Mesenchymal stem cell (in vitro differentiated cells and primary cell): ENCODE data around the gene DOK7.

Experiments
- DNase-seq: peaks from one replicate; pipeline ENCODE4 v3.0.0-alpha.2; 2013
- H2AFZ ChIP-seq: one replicate; pipeline ENCODE4 v1.6.1; 2013; ENCODE audit warnings: low read depth, mild to moderate bottlenecking, control low read depth, inconsistent platforms, low read length, moderate library complexity
- H2AK5ac ChIP-seq: 2 replicates; pipeline ENCODE4 v1.6.1; 2013; ENCODE audit warnings: low read length, moderate library complexity, mild to moderate bottlenecking, inconsistent platforms; ENCODE audit not compliant: severe bottlenecking
- H2BK120ac ChIP-seq: one replicate; pipeline ENCODE4 v1.6.1; 2013; ENCODE audit warnings: low read depth, mild to moderate bottlenecking, inconsistent platforms, low read length, moderate library complexity
- H2BK12ac ChIP-seq, 2 experiments: one replicate each; pipeline ENCODE4 v1.6.1; 2013; ENCODE audit warnings: inconsistent platforms in 2 of 2, low read length in 2 of 2, mild to moderate bottlenecking in 2 of 2, moderate library complexity in 2 of 2, control low read depth in 1 of 2
- H2BK15ac ChIP-seq: one replicate; pipeline ENCODE4 v1.6.1; 2013; ENCODE audit warnings: mild to moderate bottlenecking, low read depth, inconsistent platforms; ENCODE audit not compliant: poor library complexity, severe bottlenecking
- H2BK5ac ChIP-seq: 2 replicates; pipeline ENCODE4 v1.6.1; 2013; ENCODE audit warnings: low read depth, mild to moderate bottlenecking, low read length, control low read depth, inconsistent platforms; ENCODE audit not compliant: poor library complexity, severe bottlenecking
- H3K14ac ChIP-seq, 2 experiments: one replicate each; pipeline ENCODE4 v1.6.1; 2013; ENCODE audit warnings: inconsistent platforms in 2 of 2, low read length in 2 of 2, control low read depth in 1 of 2, mild to moderate bottlenecking in 1 of 2, moderate library complexity in 1 of 2
- H3K18ac ChIP-seq, 2 experiments: one replicate each; pipeline ENCODE4 v1.6.1; 2013; ENCODE audit warnings: inconsistent platforms in 2 of 2, low read length in 2 of 2, control low read depth in 1 of 2, low read depth in 1 of 2, mild to moderate bottlenecking in 1 of 2
- H3K23ac ChIP-seq, 2 experiments: one replicate each; pipeline ENCODE4 v1.6.1; 2013; ENCODE audit warnings: inconsistent platforms in 2 of 2, low read length in 2 of 2, mild to moderate bottlenecking in 2 of 2, moderate library complexity in 2 of 2, control low read depth in 1 of 2
- H3K27ac ChIP-seq: 2 replicates; pipeline ENCODE4 v1.5.1; 2013; ENCODE audit warnings: mild to moderate bottlenecking, moderate library complexity, low read length, control low read depth, inconsistent platforms; ENCODE audit not compliant: poor library complexity, severe bottlenecking
- H3K27me3 ChIP-seq, 2 experiments: 2 replicates each; pipeline versions ENCODE4 v1.6.1 to v1.7.0; 2013; ENCODE audit warnings: low read length in 2 of 2, mild to moderate bottlenecking in 2 of 2, moderate library complexity in 2 of 2, control low read depth in 1 of 2, inconsistent platforms in 1 of 2; ENCODE audit not compliant: control insufficient read depth in 1 of 2, insufficient read depth in 1 of 2
- H3K36me3 ChIP-seq, 2 experiments: 2 replicates each; pipeline versions ENCODE4 v1.6.1 to v1.7.0; 2013; ENCODE audit warnings: low read length in 2 of 2, control low read depth in 1 of 2, inconsistent platforms in 1 of 2, low read depth in 1 of 2, mild to moderate bottlenecking in 1 of 2; ENCODE audit not compliant: insufficient read depth in 2 of 2, control insufficient read depth in 1 of 2
- H3K4ac ChIP-seq, 2 experiments: one replicate each; pipeline ENCODE4 v1.6.1; 2013; ENCODE audit warnings: inconsistent platforms in 2 of 2, low read length in 2 of 2, mild to moderate bottlenecking in 2 of 2, moderate library complexity in 2 of 2, control low read depth in 1 of 2, low read depth in 1 of 2
- H3K4me1 ChIP-seq: 2 replicates; pipeline ENCODE4 v1.6.1; 2013; ENCODE audit warnings: low read depth, low read length, control low read depth; ENCODE audit not compliant: control insufficient read depth, insufficient read depth
- H3K4me2 ChIP-seq: 2 replicates; pipeline ENCODE4 v1.6.1; 2013; ENCODE audit warnings: low read length, mild to moderate bottlenecking, inconsistent platforms; ENCODE audit not compliant: poor library complexity, severe bottlenecking
- H3K4me3 ChIP-seq, 2 experiments: 2 replicates each; pipeline versions ENCODE4 v1.5.1 to v1.7.0; 2013; ENCODE audit warnings: low read length in 2 of 2, mild to moderate bottlenecking in 2 of 2, control low read depth in 1 of 2, low read depth in 1 of 2; ENCODE audit not compliant: insufficient read depth in 1 of 2
- H3K79me1 ChIP-seq: replicated peaks from 2 replicates; pipeline ENCODE4 v1.6.1; 2013; ENCODE audit warnings: mild to moderate bottlenecking, control low read depth, low read length, inconsistent platforms; ENCODE audit not compliant: poor library complexity, severe bottlenecking
- H3K9ac ChIP-seq: 2 replicates; pipeline ENCODE4 v1.7.0; 2013; ENCODE audit warnings: mild to moderate bottlenecking, low read length, moderate library complexity
- H3K9me3 ChIP-seq: 2 replicates; pipeline ENCODE4 v1.7.0; 2013; ENCODE audit warnings: mild to moderate bottlenecking, low read length; ENCODE audit not compliant: control insufficient read depth
- H4K8ac ChIP-seq: one replicate; pipeline ENCODE4 v1.6.1; 2013; ENCODE audit warnings: inconsistent platforms, mild to moderate bottlenecking, low read length, moderate library complexity
- H4K91ac ChIP-seq: one replicate; pipeline ENCODE4 v1.6.1; 2013; ENCODE audit warnings: mild to moderate bottlenecking, low read length, inconsistent platforms
- WGBS: methylation state at CpG from one replicate; pipeline ENCODE4 v1.1.7; 2013; ENCODE audit warnings: mixed read lengths; 5-methylcytosine and 5-hydroxymethylcytosine counted together

The DOK7 gene

DNA sequence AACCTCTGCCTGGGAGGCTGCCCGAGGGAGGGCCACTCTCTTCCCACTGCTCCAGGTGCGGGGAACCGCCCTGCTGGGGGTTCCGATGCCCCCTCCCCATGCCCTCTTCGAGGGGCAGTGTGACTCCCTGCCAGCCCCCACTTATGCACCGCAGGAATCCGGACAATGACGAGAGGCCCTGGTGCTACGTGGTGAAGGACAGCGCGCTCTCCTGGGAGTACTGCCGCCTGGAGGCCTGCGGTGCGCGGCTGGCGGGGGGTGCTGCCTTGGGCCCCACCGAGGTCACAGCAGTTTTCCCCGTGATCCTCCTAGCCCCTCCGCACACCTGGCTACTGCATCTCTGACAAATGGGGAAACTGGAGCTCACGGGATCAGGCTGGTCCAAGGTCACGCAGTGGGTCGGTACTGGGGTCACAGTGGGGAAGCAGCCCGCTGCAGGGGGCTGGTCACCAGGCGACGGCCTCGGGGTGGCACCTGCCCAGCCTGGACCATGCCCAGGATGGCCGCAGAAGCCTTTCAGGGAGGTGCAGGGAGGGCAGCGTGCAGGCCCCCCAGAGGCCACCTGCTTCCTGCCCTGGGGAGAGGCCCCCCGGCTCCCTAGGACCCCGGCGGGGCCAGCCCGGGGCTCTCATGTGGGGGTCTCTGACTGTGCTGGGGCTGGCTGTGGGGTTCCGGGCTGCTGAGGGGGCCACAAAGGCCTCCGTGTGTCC, 17.8 kb upstream of the DOK7 start:
- no peak for DNase-seq
- H3K9me3 ChIP-seq = no peaks in the 10 kb centered on the region
- 85% methylated on average over 33 of the region's 34 CpGs for WGBS

DNA sequence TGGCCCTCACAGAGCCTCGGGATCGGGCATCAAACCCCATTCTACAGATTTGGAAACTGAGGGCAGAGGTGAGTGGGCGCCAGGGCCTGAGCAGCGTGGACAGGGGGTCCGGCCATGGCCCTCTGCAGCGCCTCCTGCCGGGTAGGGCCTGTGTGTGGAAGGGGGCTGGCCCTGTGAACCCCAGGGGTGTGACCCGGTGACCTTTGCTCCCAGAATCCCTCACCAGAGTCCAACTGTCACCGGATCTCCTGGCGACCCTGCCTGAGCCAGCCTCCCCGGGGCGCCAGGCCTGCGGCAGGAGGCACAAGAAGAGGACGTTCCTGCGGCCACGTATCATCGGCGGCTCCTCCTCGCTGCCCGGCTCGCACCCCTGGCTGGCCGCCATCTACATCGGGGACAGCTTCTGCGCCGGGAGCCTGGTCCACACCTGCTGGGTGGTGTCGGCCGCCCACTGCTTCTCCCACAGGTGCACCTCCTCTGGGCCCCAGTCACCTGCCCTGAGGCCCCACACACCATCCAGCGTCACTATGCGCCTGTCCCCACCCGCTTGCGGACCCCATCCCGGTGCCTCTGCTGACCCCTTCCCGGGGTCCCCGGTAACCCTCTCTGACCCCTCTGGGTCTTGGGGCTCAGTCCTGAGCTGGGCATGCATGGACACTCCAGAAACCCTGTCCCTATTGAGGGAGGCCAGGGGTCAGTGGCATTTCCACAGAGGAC, 17.1 kb upstream of the DOK7 start:
- Histone ChIP-seq H2AFZ (no peak overlapping the region), H4K8ac (no peak overlapping the region), H2BK120ac (no peak overlapping the region), H2BK15ac (no peak overlapping the region), H3K4me1 (peaks cover 26% of the 10 kb centered on the region), H3K9me3 (no peaks in the 10 kb centered on the region), H3K18ac (no peak overlapping the region), H3K36me3 (peaks cover 0 to 3% of the 10 kb centered on the region in 2 experiments), H3K14ac (no peak overlapping the region), H3K4me2 (no peak overlapping the region), H4K91ac (no peak overlapping the region), H3K27ac (no peak overlapping the region), H2BK5ac (no peak overlapping the region), H2AK5ac (no peak overlapping the region), H3K23ac (no peak overlapping the region), H3K79me1 (no peaks in the 10 kb centered on the region), H3K9ac (no peak overlapping the region), H3K27me3 (peaks cover 0 to 14% of the 10 kb centered on the region in 2 experiments), H2BK12ac (no peak overlapping the region), H3K4me3 (no peak overlapping the region), H3K4ac (no peak overlapping the region)
- WGBS = 95% methylated on average over 32 of the region's 34 CpGs
- DNase-seq = no peak

More for the DNA sequence above, 17.8 kb upstream of the DOK7 start:
- no peak overlapping the region for H4K8ac ChIP-seq
- H3K14ac ChIP-seq = no peak overlapping the region
- peaks cover 30% of the 10 kb centered on the region for H3K4me1 ChIP-seq
- no peaks in the 10 kb centered on the region for H3K79me1 ChIP-seq
- H3K9ac ChIP-seq = no peak overlapping the region
- H2AFZ ChIP-seq = no peak overlapping the region
- no peak overlapping the region for H2AK5ac ChIP-seq
- H2BK15ac ChIP-seq = no peak overlapping the region
- no peak overlapping the region for H4K91ac ChIP-seq
- H3K4me3 ChIP-seq = no peak overlapping the region
- H3K4ac ChIP-seq = no peak overlapping the region
- H2BK12ac ChIP-seq = no peak overlapping the region
- no peak overlapping the region for H3K4me2 ChIP-seq
- H3K27me3 ChIP-seq = peaks cover 0 to 14% of the 10 kb centered on the region in 2 experiments
- no peak overlapping the region for H3K18ac ChIP-seq
- H2BK120ac ChIP-seq = no peak overlapping the region
- peaks cover 0 to 3% of the 10 kb centered on the region in 2 experiments for H3K36me3 ChIP-seq
- no peak overlapping the region for H3K23ac ChIP-seq
- H2BK5ac ChIP-seq = no peak overlapping the region
- no peak overlapping the region for H3K27ac ChIP-seq

DNA sequence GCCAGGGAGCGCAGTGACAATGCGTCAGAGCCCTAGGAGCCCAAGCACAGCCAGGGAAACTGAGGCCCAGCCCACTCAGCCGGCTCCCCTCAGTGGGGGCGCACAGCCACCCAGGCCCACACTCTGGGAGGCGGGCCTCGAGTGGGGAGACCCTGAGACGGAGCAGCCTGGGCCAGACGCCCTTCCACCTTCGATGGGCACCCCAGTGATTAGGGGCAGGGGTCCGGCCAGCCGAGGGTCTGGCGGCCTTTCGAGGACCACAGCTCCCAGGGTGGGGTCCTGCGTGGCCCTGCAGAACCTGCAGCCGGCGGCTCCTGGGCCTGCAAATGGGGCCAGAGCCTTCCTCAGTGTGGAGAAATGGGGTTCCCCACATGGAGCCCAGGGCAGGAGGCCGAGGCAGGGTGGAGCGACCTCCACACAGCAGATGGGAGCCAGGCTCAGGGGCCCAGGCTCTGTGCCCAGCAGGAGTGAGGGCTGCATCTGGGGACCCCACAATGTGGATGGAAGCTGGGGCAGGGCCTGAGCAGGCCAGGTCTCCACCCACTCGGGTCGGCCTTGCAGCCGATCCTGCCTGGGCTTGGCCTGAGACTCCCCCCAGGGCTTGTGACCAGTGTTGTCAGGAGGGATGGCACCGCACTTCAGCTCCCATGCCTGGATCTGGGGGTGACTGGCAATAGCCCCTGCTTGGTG, 16.3 kb upstream of the DOK7 start:
- Histone ChIP-seq H3K4me3 (no peak overlapping the region), H2BK15ac (no peak overlapping the region), H3K9ac (no peak overlapping the region), H3K9me3 (no peaks in the 10 kb centered on the region), H3K4me1 (peaks cover 18% of the 10 kb centered on the region), H3K4ac (no peak overlapping the region), H3K27me3 (peaks cover 0 to 14% of the 10 kb centered on the region in 2 experiments), H2BK120ac (no peak overlapping the region), H2BK12ac (no peak overlapping the region), H2BK5ac (no peak overlapping the region), H2AFZ (no peak overlapping the region), H2AK5ac (no peak overlapping the region), H3K36me3 (peaks cover 0 to 3% of the 10 kb centered on the region in 2 experiments), H3K27ac (no peak overlapping the region), H3K4me2 (no peak overlapping the region), H3K23ac (no peak overlapping the region), H4K91ac (no peak overlapping the region), H3K14ac (no peak overlapping the region), H4K8ac (no peak overlapping the region), H3K18ac (no peak overlapping the region), H3K79me1 (no peaks in the 10 kb centered on the region)
- DNase-seq = no peak
- 92% methylated on average over 22 of the region's 22 CpGs for WGBS
